Measurements from ENCODE around the gene CFAP74. TPM values are rescaled to one million over a fixed set of nuclear protein-coding genes. Genes with fewer than 3 reads are reported as not detected.
"Not testable (repeated sequence)": the region's sequence is repeated elsewhere in the genome, so short reads cannot be mapped to it uniquely, and the experiment has no call there.

The CFAP74 gene
- total RNA-seq, 1 donor from 2014 or later = not detected

- H3K36me3 Mint-ChIP-seq (ENCODE audit: low read depth) = peaks cover 7% of the 10 kb centered on the region
- intact Hi-C loops (cut with micrococcal nuclease) = loop anchor here (5.0 kb wide), 1 partner anchor 117 kb away; the partner anchor contains the start of gene NADK
- H3K27ac Mint-ChIP-seq = no peak overlapping the region
- no peak overlapping the region for H3K4me3 Mint-ChIP-seq
- peaks cover 6% of the 10 kb centered on the region for H3K27me3 Mint-ChIP-seq
- peaks cover 21% of the 10 kb centered on the region for H3K4me1 Mint-ChIP-seq
- no peaks in the 10 kb centered on the region for H3K9me3 Mint-ChIP-seq
- DNase-seq = no peak
Observed at GRCh38 chr1:1894354-1895059, 109.1 kb downstream of the CFAP74 start.

GRCh38 chr1:1893997-1894353, 109.6 kb downstream of the CFAP74 start:
- Mint-ChIP-seq H3K27ac (no peak overlapping the region), H3K36me3 (ENCODE audit: low read depth) (peaks cover 12% of the 10 kb centered on the region), H3K4me3 (no peak overlapping the region), H3K27me3 (peaks cover 6% of the 10 kb centered on the region), H3K4me1 (peaks cover 20% of the 10 kb centered on the region), H3K9me3 (no peaks in the 10 kb centered on the region)
- intact Hi-C loops (cut with micrococcal nuclease) = loop anchor here (5.0 kb wide), 1 partner anchor 117 kb away; the partner anchor contains the start of gene NADK
- no peak for DNase-seq

GRCh38 chr1:1893291-1893985, 110.1 kb downstream of the CFAP74 start:
- DNase-seq = no peak
- peak overlapping the region; percentile 55 for H3K4me3 Mint-ChIP-seq
- H3K9me3 Mint-ChIP-seq = no peaks in the 10 kb centered on the region
- H3K27me3 Mint-ChIP-seq = peaks cover 6% of the 10 kb centered on the region
- H3K36me3 Mint-ChIP-seq (ENCODE audit: low read depth) = peaks cover 12% of the 10 kb centered on the region
- intact Hi-C loops (cut with micrococcal nuclease) = loop anchor here (5.0 kb wide), 1 partner anchor 116 kb away; the partner anchor contains the start of gene NADK
- peaks cover 26% of the 10 kb centered on the region for H3K4me1 Mint-ChIP-seq
- H3K27ac Mint-ChIP-seq = no peak overlapping the region

GRCh38 chr1:1892763-1893120, 110.8 kb downstream of the CFAP74 start:
- Mint-ChIP-seq H3K4me3 (peak overlapping the region; percentile 90), H3K4me1 (peaks cover 31% of the 10 kb centered on the region)
- intact Hi-C loops (cut with micrococcal nuclease) = loop anchor here (5.0 kb wide), 1 partner anchor 115 kb away; the partner anchor contains the start of gene NADK

GRCh38 chr1:1892079-1892762, 111.4 kb downstream of the CFAP74 start:
- Mint-ChIP-seq H3K4me3 (peak overlapping the region; percentile 90), H3K4me1 (peaks cover 33% of the 10 kb centered on the region), H3K27ac (peak overlapping the region; percentile 75), H3K9me3 (no peaks in the 10 kb centered on the region), H3K36me3 (ENCODE audit: low read depth) (peaks cover 16% of the 10 kb centered on the region), H3K27me3 (peaks cover 6% of the 10 kb centered on the region)
- no peak for DNase-seq
- intact Hi-C loops (cut with micrococcal nuclease) = loop anchor here (5.0 kb wide), 1 partner anchor 115 kb away; the partner anchor contains the start of gene NADK

More at GRCh38 chr1:1892763-1893120, 110.8 kb downstream of the CFAP74 start:
- H3K36me3 Mint-ChIP-seq (ENCODE audit: low read depth) = peaks cover 15% of the 10 kb centered on the region
- H3K27ac Mint-ChIP-seq = peak overlapping the region; percentile 75
- H3K9me3 Mint-ChIP-seq = no peaks in the 10 kb centered on the region
- peaks cover 6% of the 10 kb centered on the region for H3K27me3 Mint-ChIP-seq
- no peak for DNase-seq

- peaks cover 36% of the 10 kb centered on the region for H3K4me1 Mint-ChIP-seq
- peaks cover 6% of the 10 kb centered on the region for H3K27me3 Mint-ChIP-seq
- DNase-seq = peak; percentile 84
- peaks cover 16% of the 10 kb centered on the region for H3K36me3 Mint-ChIP-seq (ENCODE audit: low read depth)
- peak overlapping the region; percentile 90 for H3K4me3 Mint-ChIP-seq
- H3K9me3 Mint-ChIP-seq = no peaks in the 10 kb centered on the region
- peak overlapping the region; percentile 75 for H3K27ac Mint-ChIP-seq
- intact Hi-C loops (cut with micrococcal nuclease) = loop anchor here (2.0 to 5.0 kb wide), 2 partner anchors 17 to 114 kb away; partner anchors contain the start of gene NADK
Observed at GRCh38 chr1:1891349-1892078, 112.1 kb downstream of the CFAP74 start.

GRCh38 chr1:1890506-1891348, 112.9 kb downstream of the CFAP74 start, which contains the start of gene GNB1:
Gene GNB1 (minus strand): TSS chr1:1891087. CDS start chr1:1825453, 65,634 bp downstream.
- DNase-seq = peak; percentile 98
- no peaks in the 10 kb centered on the region for H3K9me3 Mint-ChIP-seq
- peaks cover 3% of the 10 kb centered on the region for H3K27me3 Mint-ChIP-seq
- H3K4me1 Mint-ChIP-seq = peaks cover 37% of the 10 kb centered on the region
- peaks cover 18% of the 10 kb centered on the region for H3K36me3 Mint-ChIP-seq (ENCODE audit: low read depth)
- H3K27ac Mint-ChIP-seq = peak within 1 kb of the TSS; percentile 93
- intact Hi-C loops (cut with micrococcal nuclease) = loop anchor here (2.0 to 5.0 kb wide), 2 partner anchors 18 to 113 kb away; partner anchors contain the start of gene NADK
- H3K4me3 Mint-ChIP-seq = peak within 1 kb of the TSS; percentile 90

GRCh38 chr1:1889847-1890505, 113.6 kb downstream of the CFAP74 start:
- intact Hi-C loops (cut with micrococcal nuclease) = loop anchor here (2.0 to 5.0 kb wide), 3 partner anchors 19 to 113 kb away; partner anchors contain the start of gene NADK
- Mint-ChIP-seq H3K9me3 (no peaks in the 10 kb centered on the region), H3K36me3 (ENCODE audit: low read depth) (peaks cover 18% of the 10 kb centered on the region), H3K27me3 (peaks cover under 1% of the 10 kb centered on the region), H3K27ac (peak overlapping the region; percentile 86), H3K4me1 (peaks cover 35% of the 10 kb centered on the region), H3K4me3 (peak overlapping the region; percentile 82)
- peak; percentile 87 for DNase-seq

GRCh38 chr1:1889090-1889750, 114.4 kb downstream of the CFAP74 start:
- peaks cover 31% of the 10 kb centered on the region for H3K4me1 Mint-ChIP-seq
- peaks cover 21% of the 10 kb centered on the region for H3K36me3 Mint-ChIP-seq (ENCODE audit: low read depth)
- no peak for DNase-seq
- H3K4me3 Mint-ChIP-seq = peak overlapping the region; percentile 82
- intact Hi-C loops (cut with micrococcal nuclease) = loop anchor here (2.0 kb wide), 1 partner anchor 64 kb away; no protein-coding TSS in a partner anchor
- H3K27me3 Mint-ChIP-seq = no peaks in the 10 kb centered on the region
- H3K9me3 Mint-ChIP-seq = no peaks in the 10 kb centered on the region
- peak overlapping the region; percentile 86 for H3K27ac Mint-ChIP-seq

GRCh38 chr1:1883890-1884289, 119.7 kb downstream of the CFAP74 start:
- H3K36me3 Mint-ChIP-seq (ENCODE audit: low read depth) = peaks cover 25% of the 10 kb centered on the region
- intact Hi-C loops (cut with micrococcal nuclease); H3K4me3 Mint-ChIP-seq; DNase-seq; H3K9me3 Mint-ChIP-seq; H3K27ac Mint-ChIP-seq; H3K27me3 Mint-ChIP-seq: not testable (repeated sequence)
- H3K4me1 Mint-ChIP-seq = peaks cover 36% of the 10 kb centered on the region

GRCh38 chr1:1883092-1883873, 120.3 kb downstream of the CFAP74 start:
- Mint-ChIP-seq H3K27ac (peak overlapping the region; percentile 34), H3K27me3 (no peaks in the 10 kb centered on the region), H3K9me3 (no peaks in the 10 kb centered on the region), H3K4me1 (peaks cover 37% of the 10 kb centered on the region), H3K36me3 (ENCODE audit: low read depth) (peaks cover 31% of the 10 kb centered on the region), H3K4me3 (no peak overlapping the region)
- no peak for DNase-seq
- intact Hi-C loops (cut with micrococcal nuclease) = no loop called here
